A549 treated with AZD9567 at 1 μM for 4 hours (cell line): ENCODE measurements around the gene MRPL32. TPM values are rescaled to one million over a fixed set of nuclear protein-coding genes. Genes with fewer than 3 reads are reported as not detected.

Experiments
- total RNA-seq: library from RNA; stranded (reverse); fragments of 200-300 nt; extraction: Qiagen RNA extraction; gene quantifications from 5 replicates; pipeline ENCODE4 v1.2.3, GENCODE V29; 2022; ENCODE audit not compliant: insufficient read depth

The MRPL32 gene
- 70.3 to 80.2 TPM (median 74.4 TPM) in 5 replicates for total RNA-seq

GRCh38 chr7:42931834-42932651 is at the start of gene MRPL32, which contains the start of gene PSMA2:
Gene MRPL32, plus strand, starts transcription at chr7:42932376. Its CDS starts 11 bp downstream, at chr7:42932387.
Gene PSMA2, minus strand, starts transcription at chr7:42932174. Its CDS starts 16 bp downstream, at chr7:42932158.

GRCh38 chr7:42911454-42912447 is 20.4 kb upstream of the MRPL32 start, which contains the start of gene C7orf25:
Gene C7orf25, minus strand, starts transcription at chr7:42912070. Its CDS starts 1,170 bp downstream, at chr7:42910900.

Other genes with a start within 250 kb of the MRPL32 start
- 1.5 to 5.1 TPM (median 2.1 TPM) in 5 replicates for gene C7orf25, start 20.3 kb upstream of the MRPL32 start, total RNA-seq
- gene PSMA2, start 202 bp upstream of the MRPL32 start, total RNA-seq = 195 to 209 TPM (median 205 TPM) in 5 replicates
- gene HECW1, start 180.3 kb downstream of the MRPL32 start, total RNA-seq = 10.3 to 17.4 TPM (median 16.2 TPM) in 5 replicates